HepG2 (cell line): ENCODE data around the gene FN1. TPM values are rescaled to one million over a fixed set of nuclear protein-coding genes. Genes with fewer than 3 reads are reported as not detected.

Experiments used
- ATAC-seq: fragments of 200-7000 bp; cut with Tn5 transposase; 3 replicates; pipeline ENCODE4 v1.9.1; 2020; ENCODE audit warnings: mild to moderate bottlenecking, moderate library complexity
- BruUV-seq: library from RNA; stranded (reverse); fragments of 400-500 nt; replicated peaks from 2 replicates; lab custom pipeline; 2021; lab: Mats Ljungman, UMichigan
- CTCF ChIA-PET: fragments of 300-600 bp; formaldehyde crosslinking; extraction: SDS; loops from one replicate; lab custom pipeline; 2021; ENCODE audit warnings: low total read pairs, inconsistent platforms, low intra/inter-chr PET ratio; lab: Yijun Ruan, JAX
- POLR2A ChIA-PET: fragments of 350-600 bp; sonication (Branson Sonifier 250); formaldehyde crosslinking; loops from one replicate; lab custom pipeline; 2020; ENCODE audit warnings: antibody characterized with exemption, inconsistent platforms; lab: Yijun Ruan, JAX
- DNase-seq: peaks from one replicate; pipeline ENCODE4 v3.0.0-alpha.2; 2015; ENCODE audit warnings: low spot score
- FAIRE-seq: peaks from 3 replicates; lab custom pipeline; 2011; peaks lifted over from hg19 to GRCh38; lab: Jason Lieb, UNC
- H2AFZ ChIP-seq: one replicate; pipeline ENCODE4 v1.6.1; 2011; ENCODE audit warnings: low read length, inconsistent platforms
- H3K27ac ChIP-seq: fragments of 300-600 bp; 3 replicates; pipeline ENCODE4 v1.8.0; 2011; ENCODE audit warnings: mixed run types, mild to moderate bottlenecking, mixed read lengths, low read length, inconsistent platforms; ENCODE audit not compliant: insufficient read depth; ENCODE audit errors: extremely low read length
- H3K27me3 ChIP-seq, 2 experiments: fragments of 200-600 bp in 1 of 2; 2 replicates in 1 of 2; 3 replicates in 1 of 2; pipeline versions ENCODE4 v1.6.0 to v1.8.0; 2011; ENCODE audit warnings: low read length in 2 of 2, mild to moderate bottlenecking in 2 of 2, moderate library complexity in 2 of 2, inconsistent platforms in 1 of 2; ENCODE audit not compliant: insufficient read depth in 2 of 2, control insufficient read depth in 1 of 2
- H3K36me3 ChIP-seq, 2 experiments: fragments of 200-600 bp in 1 of 2; replicated peaks in 1 of 2; 2 replicates in 1 of 2; 3 replicates in 1 of 2; pipeline versions ENCODE4 v1.5.1 to v1.8.0; 2011; ENCODE audit warnings: low read length in 2 of 2, inconsistent platforms in 1 of 2; ENCODE audit not compliant: insufficient read depth in 2 of 2, control insufficient read depth in 1 of 2
- H3K4me1 ChIP-seq: 2 replicates; pipeline ENCODE4 v1.5.1; 2012; ENCODE audit warnings: low read length, inconsistent platforms; ENCODE audit not compliant: insufficient read depth
- H3K4me2 ChIP-seq: 2 replicates; pipeline ENCODE4 v1.6.0; 2011; ENCODE audit warnings: low read depth, low read length, inconsistent platforms
- H3K4me3 ChIP-seq, 3 experiments: fragments of 200-600 bp in 1 of 3; sonication (generic), shearing (Covaris generic) in 1 of 3; replicated peaks in 1 of 3; 2 replicates each; pipeline ENCODE4 v1.5.1; 2011 to 2016; ENCODE audit warnings: low read length in 3 of 3, inconsistent platforms in 2 of 3, low read depth in 2 of 3, mild to moderate bottlenecking in 2 of 3, control low read depth in 1 of 3, mixed read lengths in 1 of 3; ENCODE audit not compliant: insufficient read depth in 1 of 3
- H3K79me2 ChIP-seq: one replicate; pipeline ENCODE4 v1.6.1; 2011; ENCODE audit warnings: low read length, inconsistent platforms; ENCODE audit not compliant: insufficient read depth
- H3K9ac ChIP-seq: 2 replicates; pipeline ENCODE4 v1.6.0; 2011; ENCODE audit warnings: mild to moderate bottlenecking, low read depth, low read length, inconsistent platforms; ENCODE audit not compliant: insufficient read depth
- H3K9me3 ChIP-seq: 2 replicates; pipeline ENCODE4 v1.5.1; 2012; ENCODE audit warnings: mild to moderate bottlenecking, low read length
- H4K20me1 ChIP-seq: 2 replicates; pipeline ENCODE4 v1.6.0; 2011; ENCODE audit warnings: inconsistent platforms, mild to moderate bottlenecking, low read length, moderate library complexity; ENCODE audit not compliant: insufficient read depth
- EP300 ChIP-seq, 3 experiments: sonication (generic) in 1 of 3; formaldehyde crosslinking in 1 of 3; IDR thresholded peaks; 2 replicates each; pipeline versions ENCODE4 v1.5.1 to v1.6.1; 2011 to 2020; ENCODE audit warnings: low read depth in 2 of 3, low read length in 2 of 3, borderline replicate concordance in 1 of 3, improper control_type of control experiment in 1 of 3, mild to moderate bottlenecking in 1 of 3, missing genetic modification reagents in 1 of 3, moderate library complexity in 1 of 3
- GPN1 ChIP-seq: sonication (generic); formaldehyde crosslinking; IDR thresholded peaks from 2 replicates; pipeline ENCODE4 v1.5.1; 2020; ENCODE audit warnings: missing genetic modification reagents, borderline replicate concordance
- IKZF1 ChIP-seq: fragments of 450-650 bp; IDR thresholded peaks from 2 replicates; pipeline ENCODE4 v1.7.1; 2016
- KAT2B ChIP-seq: fragments of 150-350 bp; IDR thresholded peaks from 2 replicates; pipeline ENCODE4 v1.6.1; 2014; ENCODE audit warnings: low read depth, low read length, borderline replicate concordance
- KDM2A ChIP-seq: sonication (generic); formaldehyde crosslinking; IDR thresholded peaks from 2 replicates; pipeline ENCODE4 v1.4.0; 2020; ENCODE audit warnings: low read depth, missing genetic modification reagents, borderline replicate concordance
- ONECUT2 ChIP-seq: sonication (generic); formaldehyde crosslinking; IDR thresholded peaks from 2 replicates; pipeline ENCODE4 v1.4.0; 2020; ENCODE audit warnings: missing genetic modification reagents
- STAG1 ChIP-seq: sonication (generic); formaldehyde crosslinking; IDR thresholded peaks from 2 replicates; pipeline ENCODE4 v1.4.0; 2020; ENCODE audit warnings: missing genetic modification reagents
- STAT5B ChIP-seq: sonication (generic); formaldehyde crosslinking; IDR thresholded peaks from 2 replicates; pipeline ENCODE4 v1.4.0; 2020; ENCODE audit warnings: missing genetic modification reagents
- TMF1 ChIP-seq: sonication (generic); formaldehyde crosslinking; IDR thresholded peaks from 2 replicates; pipeline ENCODE4 v1.8.1; 2022; ENCODE audit warnings: low read depth, missing genetic modification reagents
- ZBTB20 ChIP-seq: sonication (generic); formaldehyde crosslinking; IDR thresholded peaks from 2 replicates; pipeline ENCODE4 v1.8.1; 2023; ENCODE audit warnings: missing genetic modification reagents, low read depth, mild to moderate bottlenecking, borderline replicate concordance
- ZBTB38 ChIP-seq: sonication (generic); formaldehyde crosslinking; IDR thresholded peaks from 2 replicates; pipeline ENCODE4 v1.5.1; 2020; ENCODE audit warnings: mild to moderate bottlenecking, missing genetic modification reagents
- ZNF431 ChIP-seq: sonication (generic); formaldehyde crosslinking; IDR thresholded peaks from 2 replicates; pipeline ENCODE4 v1.9.0; 2022; ENCODE audit warnings: missing genetic modification reagents, low read depth, mild to moderate bottlenecking, borderline replicate concordance
- ZSCAN12 ChIP-seq: sonication (generic); formaldehyde crosslinking; IDR thresholded peaks from 2 replicates; pipeline ENCODE4 v1.9.0; 2021; ENCODE audit warnings: mild to moderate bottlenecking, missing genetic modification reagents
- WGBS: methylation state at CpG from one replicate; pipeline ENCODE4 v1.1.6; 2017; ENCODE audit warnings: low lambda C conversion rate; 5-methylcytosine and 5-hydroxymethylcytosine counted together
- in situ Hi-C: cut with HindIII; loops from 2 replicates; pipeline ENCODE4 v1.10.0; 2017; ENCODE audit warnings: low pct_unique_long_range_greater_than_20kb; ENCODE audit not compliant: extremely low pct_ligation_motif_present
- intact Hi-C: fragments of 100-400 bp; cut with micrococcal nuclease; formaldehyde crosslinking; loops from one replicate; pipeline ENCODE4 v1.10.0; 2022; ENCODE audit not compliant: unreplicated experiment
- polyA plus RNA-seq, 8 experiments: library from polyadenylated mRNA; depleted of rRNA in 3 of 8; stranded (reverse) in 7 of 8; unstranded in 1 of 8; fragments of >200 nt; fragmentation: Illumina TruSeq in 4 of 8; extraction: Trizol in 4 of 8; gene quantifications; 2 replicates each; pipeline versions ENCODE4 v1.2.1 to v1.2.3, GENCODE V29; 2011 to 2016; ENCODE audit warnings: low read depth in 4 of 8, missing spikeins in 1 of 8, mixed read lengths in 1 of 8; ENCODE audit not compliant: insufficient read depth in 1 of 8
- total RNA-seq, 5 experiments: library from RNA; depleted of rRNA; stranded (reverse); fragments of >200 nt; fragmentation: Illumina TruSeq; extraction: Trizol; gene quantifications; 2 replicates each; pipeline ENCODE4 v1.2.3, GENCODE V29; 2016; ENCODE audit warnings: low read depth in 1 of 5
- TF ChIP-seq, protein P1 (sequence below): sonication (generic); formaldehyde crosslinking; IDR thresholded peaks from 2 replicates; pipeline ENCODE4 v1.9.0; 2022; ENCODE audit warnings: low read depth, missing genetic modification reagents
- TF ChIP-seq, protein P2 (sequence below): IDR thresholded peaks from 2 replicates; pipeline ENCODE4 v1.6.1; 2016; ENCODE audit warnings: low read depth, control low read depth
- TF ChIP-seq, protein P3 (sequence below): sonication (generic); formaldehyde crosslinking; IDR thresholded peaks from 2 replicates; pipeline ENCODE4 v1.8.1; 2023; ENCODE audit warnings: mild to moderate bottlenecking, inconsistent platforms, moderate library complexity, missing genetic modification reagents, borderline replicate concordance
- TF ChIP-seq, protein P4 (sequence below): IDR thresholded peaks from 2 replicates; pipeline ENCODE4 v1.6.1; 2016; ENCODE audit warnings: missing biosample characterization, missing genetic modification reagents, low read depth

The FN1 gene
- total and polyA plus RNA-seq, 2 of the 13 experiments (the other 11 are each of a cell fraction or from before 2014, with no cell fraction given), result 1,847 to 6,471 TPM

DNA sequence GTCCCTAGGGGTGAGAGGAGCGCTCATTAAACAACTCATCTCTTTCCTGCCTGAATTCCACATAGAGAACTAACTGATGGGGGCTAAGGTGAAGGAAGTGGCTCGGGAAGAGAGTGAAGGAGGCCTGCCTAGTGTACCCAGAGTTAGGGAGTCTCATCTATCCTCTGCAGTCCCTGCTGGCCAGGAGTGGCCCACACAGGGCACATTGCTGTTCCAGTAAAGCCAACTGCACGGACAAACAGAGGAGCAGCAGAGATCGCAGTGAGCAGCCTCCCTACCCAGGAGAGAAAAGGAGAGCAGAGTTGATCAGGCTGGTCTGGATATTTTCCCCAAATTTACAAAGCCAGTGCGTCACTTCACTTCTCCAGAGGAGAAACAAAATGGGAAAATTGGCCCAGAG is 16.9 kb upstream of the FN1 start:
- 96% methylated on average over 5 of the region's 5 CpGs for WGBS
- H2AFZ ChIP-seq, result peak overlapping the region; percentile 32
- peaks cover 7% of the 10 kb centered on the region for H3K9me3 ChIP-seq
- no peak overlapping the region for H3K4me3 ChIP-seq
- no peaks in the 10 kb centered on the region for H3K27me3 ChIP-seq
- BruUV-seq, result no TSS peak
- FAIRE-seq (no peak), ATAC-seq (peak; percentile 85), DNase-seq (no peak)
- intact Hi-C loops (no loop called here), in situ Hi-C loops (no loop called here)
- no peak overlapping the region for H3K9ac ChIP-seq
- H3K36me3 ChIP-seq, result no peaks in the 10 kb centered on the region
- no peaks in the 10 kb centered on the region for H4K20me1 ChIP-seq
- H3K4me1 ChIP-seq, result peaks cover 17% of the 10 kb centered on the region
- ChIA-PET POLR2A (no interaction called here), CTCF (no interaction called here)
- H3K4me2 ChIP-seq, result no peak overlapping the region
- H3K27ac ChIP-seq, result no peak overlapping the region
- no peaks in the 10 kb centered on the region for H3K79me2 ChIP-seq
- no peak for TF ChIP-seq ZNF431 (CRISPR knock-in tag)
- TF ChIP-seq TMF1 (CRISPR knock-in tag), result no peak
- TF ChIP-seq, protein P1, sequence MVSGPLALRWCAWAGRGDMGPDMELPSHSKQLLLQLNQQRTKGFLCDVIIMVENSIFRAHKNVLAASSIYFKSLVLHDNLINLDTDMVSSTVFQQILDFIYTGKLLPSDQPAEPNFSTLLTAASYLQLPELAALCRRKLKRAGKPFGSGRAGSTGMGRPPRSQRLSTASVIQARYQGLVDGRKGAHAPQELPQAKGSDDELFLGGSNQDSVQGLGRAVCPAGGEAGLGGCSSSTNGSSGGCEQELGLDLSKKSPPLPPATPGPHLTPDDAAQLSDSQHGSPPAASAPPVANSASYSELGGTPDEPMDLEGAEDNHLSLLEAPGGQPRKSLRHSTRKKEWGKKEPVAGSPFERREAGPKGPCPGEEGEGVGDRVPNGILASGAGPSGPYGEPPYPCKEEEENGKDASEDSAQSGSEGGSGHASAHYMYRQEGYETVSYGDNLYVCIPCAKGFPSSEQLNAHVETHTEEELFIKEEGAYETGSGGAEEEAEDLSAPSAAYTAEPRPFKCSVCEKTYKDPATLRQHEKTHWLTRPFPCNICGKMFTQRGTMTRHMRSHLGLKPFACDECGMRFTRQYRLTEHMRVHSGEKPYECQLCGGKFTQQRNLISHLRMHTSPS (CRISPR knock-in tag), result no peak
- TF ChIP-seq KAT2B, result no peak
- TF ChIP-seq EP300 (IDR thresholded peaks at IDR 0.05; ENCODE audit: low read depth in 2 of 2, low read length in 2 of 2), result no peak
- no peak for TF ChIP-seq EP300 (CRISPR knock-in tag; IDR thresholded peaks at IDR 0.05; ENCODE audit: borderline replicate concordance)
- no peak for TF ChIP-seq STAT5B (CRISPR knock-in tag)
- peak; percentile 21 for TF ChIP-seq STAG1 (CRISPR knock-in tag)
- peak; percentile 94 for TF ChIP-seq ZBTB38 (CRISPR knock-in tag)
- no peak for TF ChIP-seq ONECUT2 (CRISPR knock-in tag)
- TF ChIP-seq ZSCAN12 (CRISPR knock-in tag), result no peak
- TF ChIP-seq, protein P2, sequence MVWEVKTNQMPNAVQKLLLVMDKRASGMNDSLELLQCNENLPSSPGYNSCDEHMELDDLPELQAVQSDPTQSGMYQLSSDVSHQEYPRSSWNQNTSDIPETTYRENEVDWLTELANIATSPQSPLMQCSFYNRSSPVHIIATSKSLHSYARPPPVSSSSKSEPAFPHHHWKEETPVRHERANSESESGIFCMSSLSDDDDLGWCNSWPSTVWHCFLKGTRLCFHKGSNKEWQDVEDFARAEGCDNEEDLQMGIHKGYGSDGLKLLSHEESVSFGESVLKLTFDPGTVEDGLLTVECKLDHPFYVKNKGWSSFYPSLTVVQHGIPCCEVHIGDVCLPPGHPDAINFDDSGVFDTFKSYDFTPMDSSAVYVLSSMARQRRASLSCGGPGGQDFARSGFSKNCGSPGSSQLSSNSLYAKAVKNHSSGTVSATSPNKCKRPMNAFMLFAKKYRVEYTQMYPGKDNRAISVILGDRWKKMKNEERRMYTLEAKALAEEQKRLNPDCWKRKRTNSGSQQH (CRISPR knock-in tag), result no peak
- TF ChIP-seq, protein P3, sequence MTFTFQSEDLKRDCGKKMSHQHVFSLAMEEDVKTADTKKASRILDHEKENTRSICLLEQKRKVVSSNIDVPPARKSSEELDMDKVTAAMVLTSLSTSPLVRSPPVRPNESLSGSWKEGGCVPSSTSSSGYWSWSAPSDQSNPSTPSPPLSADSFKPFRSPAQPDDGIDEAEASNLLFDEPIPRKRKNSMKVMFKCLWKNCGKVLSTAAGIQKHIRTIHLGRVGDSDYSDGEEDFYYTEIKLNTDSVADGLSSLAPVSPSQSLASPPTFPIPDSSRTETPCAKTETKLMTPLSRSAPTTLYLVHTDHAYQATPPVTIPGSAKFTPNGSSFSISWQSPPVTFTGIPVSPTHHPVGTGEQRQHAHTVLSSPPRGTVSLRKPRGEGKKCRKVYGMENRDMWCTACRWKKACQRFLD (CRISPR knock-in tag), result no peak
- TF ChIP-seq, protein P4, sequence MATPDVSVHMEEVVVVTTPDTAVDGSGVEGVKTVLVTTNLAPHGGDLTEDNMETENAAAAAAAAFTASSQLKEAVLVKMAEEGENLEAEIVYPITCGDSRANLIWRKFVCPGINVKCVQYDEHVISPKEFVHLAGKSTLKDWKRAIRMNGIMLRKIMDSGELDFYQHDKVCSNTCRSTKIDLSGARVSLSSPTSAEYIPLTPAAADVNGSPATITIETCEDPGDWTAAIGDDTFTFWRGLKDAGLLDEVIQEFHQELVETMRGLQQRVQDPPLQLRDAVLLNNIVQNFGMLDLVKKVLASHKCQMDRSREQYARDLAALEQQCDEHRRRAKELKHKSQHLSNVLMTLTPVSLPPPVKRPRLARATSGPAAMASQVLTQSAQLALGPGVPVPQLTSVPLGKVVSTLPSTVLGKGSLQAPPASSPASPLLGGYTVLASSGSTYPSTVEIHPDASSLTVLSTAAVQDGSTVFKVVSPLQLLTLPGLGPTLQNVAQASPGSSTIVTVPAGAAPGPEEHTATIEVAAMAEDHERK (CRISPR knock-in tag), result no peak
- no peak for TF ChIP-seq GPN1 (CRISPR knock-in tag)
- no peak for TF ChIP-seq IKZF1
- TF ChIP-seq ZBTB20 (CRISPR knock-in tag), result no peak
- TF ChIP-seq KDM2A (CRISPR knock-in tag), result no peak
